GM19035 (cell line): ENCODE results near the gene MYL4.
"Not testable (repeated sequence)": the region's sequence is repeated elsewhere in the genome, so short reads cannot be mapped to it uniquely, and the experiment has no call there.

Experiments
- ATAC-seq: cut with Tn5 transposase; IDR thresholded peaks from one replicate; pipeline ENCODE4 v1.9.1; 2021; ENCODE audit not compliant: unreplicated experiment

MYL4 gene

GRCh38 chr17:47192554-47192953, 16.6 kb upstream of the MYL4 start:
- ATAC-seq = no peak

GRCh38 chr17:47193931-47194511, 15.1 kb upstream of the MYL4 start:
- no peak for ATAC-seq

GRCh38 chr17:47197821-47198220, 11.3 kb upstream of the MYL4 start:
- ATAC-seq = no peak

- ATAC-seq = peak; percentile 47
Observed at GRCh38 chr17:47199627-47200324, 9.4 kb upstream of the MYL4 start.

GRCh38 chr17:47200325-47200664, 8.9 kb upstream of the MYL4 start:
- ATAC-seq = no peak

GRCh38 chr17:47201166-47201565, 8.0 kb upstream of the MYL4 start:
- ATAC-seq = no peak

- ATAC-seq = no peak
Observed at GRCh38 chr17:47203984-47204721, 5.0 kb upstream of the MYL4 start.

GRCh38 chr17:47204722-47205418, 4.3 kb upstream of the MYL4 start:
- peak; percentile 48 for ATAC-seq

GRCh38 chr17:47205419-47205963, 3.7 kb upstream of the MYL4 start:
- peak; percentile 55 for ATAC-seq

GRCh38 chr17:47207143-47208067, 1.7 kb upstream of the MYL4 start:
- no peak for ATAC-seq

GRCh38 chr17:47209499-47209898, 351 bp downstream of the MYL4 start:
- no peak for ATAC-seq

GRCh38 chr17:47210105-47210504, 957 bp downstream of the MYL4 start:
- ATAC-seq = no peak

- no peak for ATAC-seq
Observed at GRCh38 chr17:47210779-47211178, 1.6 kb downstream of the MYL4 start.

- ATAC-seq = no peak
Observed at GRCh38 chr17:47212458-47212857, 3.3 kb downstream of the MYL4 start.

GRCh38 chr17:47213540-47213939, 4.4 kb downstream of the MYL4 start:
- no peak for ATAC-seq

- no peak for ATAC-seq
Observed at GRCh38 chr17:47214931-47215330, 5.8 kb downstream of the MYL4 start.

- ATAC-seq = not testable (repeated sequence)
Observed at GRCh38 chr17:47216821-47217220, 7.7 kb downstream of the MYL4 start.

GRCh38 chr17:47217279-47217678, 8.1 kb downstream of the MYL4 start:
- not testable (repeated sequence) for ATAC-seq

- no peak for ATAC-seq
Observed at GRCh38 chr17:47218896-47219430, 9.8 kb downstream of the MYL4 start.
